Measurements from ENCODE around the gene SPATA31C1. TPM values are rescaled to one million over a fixed set of nuclear protein-coding genes. Genes with fewer than 3 reads are reported as not detected.
A peak's percentile ranks its signal among the peaks of the same experiment; 100 is the strongest.
"Not testable (repeated sequence)": the region's sequence is repeated elsewhere in the genome, so short reads cannot be mapped to it uniquely, and the experiment has no call there.

The SPATA31C1 gene
- not detected in 2 replicates for total RNA-seq

DNA sequence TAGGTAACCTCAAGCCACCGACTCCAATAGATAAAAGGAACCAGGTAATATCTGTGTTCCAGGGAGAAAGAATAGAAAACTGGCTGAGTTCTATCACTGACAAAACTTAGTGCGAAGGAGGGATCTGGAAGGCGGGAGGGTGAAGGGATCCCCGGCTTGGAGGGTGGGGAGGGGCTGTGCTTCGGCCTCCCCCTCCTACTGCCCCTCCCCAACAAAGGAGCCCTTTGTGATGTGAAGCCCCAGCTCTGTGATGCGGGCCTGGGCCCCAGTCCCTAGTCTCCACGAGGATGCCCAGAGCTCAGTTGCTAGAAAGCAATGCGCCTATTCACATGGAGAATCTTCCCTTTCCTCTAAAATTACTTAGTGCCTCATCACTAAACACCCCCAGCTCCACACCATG lies at the start of gene SPATA31C1:
TSS of gene SPATA31C1 (plus strand) at position 301 of the 400 bp plus-strand sequence.
- DNase-seq (ENCODE audit: extremely low read depth, low read depth, low spot score), result not testable (repeated sequence)

GRCh38 chr9:87868175-87868574 lies 49.6 kb upstream of the SPATA31C1 start:
- DNase-seq (ENCODE audit: extremely low read depth, low read depth, low spot score), result no peak

DNA sequence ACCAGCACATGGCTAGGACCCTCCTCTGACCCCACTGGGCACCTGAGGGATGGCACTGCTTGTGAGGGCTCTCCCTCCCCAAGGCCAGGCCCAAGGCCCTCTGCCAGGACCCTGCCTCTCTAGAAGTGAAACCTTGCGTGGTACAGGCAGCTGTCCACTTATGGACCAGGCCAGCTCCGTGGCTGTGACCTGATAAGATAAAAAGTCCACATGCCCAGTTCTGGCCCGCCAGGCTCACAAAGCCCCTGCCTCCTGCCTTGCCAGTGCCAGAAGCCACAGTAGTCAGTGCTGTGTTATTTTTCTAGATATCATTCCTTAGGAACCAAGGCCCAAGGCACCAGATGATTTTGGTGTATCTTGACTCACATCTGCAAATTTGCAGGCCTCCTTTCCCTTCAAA lies 49.1 kb upstream of the SPATA31C1 start:
- no peak for DNase-seq (ENCODE audit: extremely low read depth, low read depth, low spot score)

- DNase-seq (ENCODE audit: extremely low read depth, low read depth, low spot score), result no peak
Observed at GRCh38 chr9:87869082-87869481, 48.7 kb upstream of the SPATA31C1 start.

GRCh38 chr9:87871425-87872078 lies 46.2 kb upstream of the SPATA31C1 start:
- DNase-seq (ENCODE audit: extremely low read depth, low read depth, low spot score), result no peak

DNA sequence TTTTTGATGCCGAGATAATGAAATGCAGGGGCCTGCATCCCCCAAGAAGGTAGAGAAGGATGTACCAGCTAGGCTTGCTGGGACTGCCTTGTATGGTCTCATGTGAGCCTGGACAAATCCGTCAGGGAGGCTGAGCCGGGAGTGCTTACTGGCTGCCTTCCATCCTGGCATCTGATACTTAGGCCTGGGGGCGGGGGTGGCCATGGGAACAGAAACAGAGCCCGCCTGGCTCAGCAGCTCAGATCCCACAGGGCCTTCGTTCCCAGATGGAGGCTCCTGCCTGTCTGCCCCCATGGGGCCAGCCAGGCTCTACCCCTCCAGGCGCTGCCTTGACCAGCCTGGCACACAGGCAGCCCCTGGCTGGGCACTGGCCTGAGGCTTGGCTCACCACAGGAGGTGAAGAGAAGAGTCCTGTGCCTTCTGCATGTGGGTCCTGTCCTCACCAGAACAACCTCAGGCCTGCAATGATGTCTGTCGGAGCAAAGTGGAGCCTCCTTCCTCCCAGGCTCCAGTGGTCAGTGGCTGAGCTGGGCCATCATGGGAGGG lies 45.6 kb upstream of the SPATA31C1 start:
- no peak for DNase-seq (ENCODE audit: extremely low read depth, low read depth, low spot score)

GRCh38 chr9:87873607-87874303 lies 44.0 kb upstream of the SPATA31C1 start:
- no peak for DNase-seq (ENCODE audit: extremely low read depth, low read depth, low spot score)

- no peak for DNase-seq (ENCODE audit: extremely low read depth, low read depth, low spot score)
Observed at GRCh38 chr9:87874304-87874623, 43.5 kb upstream of the SPATA31C1 start.

- no peak for DNase-seq (ENCODE audit: extremely low read depth, low read depth, low spot score)
Observed at GRCh38 chr9:87875060-87875459, 42.7 kb upstream of the SPATA31C1 start.

- no peak for DNase-seq (ENCODE audit: extremely low read depth, low read depth, low spot score)
Observed at GRCh38 chr9:87875831-87876545, 41.8 kb upstream of the SPATA31C1 start.

- no peak for DNase-seq (ENCODE audit: extremely low read depth, low read depth, low spot score)
Observed at GRCh38 chr9:87876708-87877107, 41.1 kb upstream of the SPATA31C1 start.

GRCh38 chr9:87878989-87879511 lies 38.7 kb upstream of the SPATA31C1 start:
- no peak for DNase-seq (ENCODE audit: extremely low read depth, low read depth, low spot score)

DNA sequence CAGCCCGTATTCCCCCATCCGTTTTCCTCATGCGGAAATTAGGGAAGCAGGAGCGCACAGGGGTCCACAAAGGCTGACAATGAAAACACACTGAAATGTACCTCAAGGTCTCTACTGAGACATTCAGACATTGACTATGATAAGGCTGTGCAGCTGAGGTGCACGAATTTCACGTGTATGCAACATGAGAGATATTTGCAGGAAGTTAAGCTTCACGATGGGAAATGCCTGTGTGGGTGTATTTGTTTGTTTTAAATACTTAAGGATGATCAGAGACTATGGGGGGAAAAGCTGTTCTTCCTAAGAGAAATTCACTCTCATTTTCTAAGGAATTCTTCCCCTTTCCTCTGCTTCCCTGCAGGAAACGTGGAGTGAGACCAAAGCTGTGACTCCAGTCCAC lies 37.6 kb upstream of the SPATA31C1 start:
- DNase-seq (ENCODE audit: extremely low read depth, low read depth, low spot score), result peak; percentile 10

DNA sequence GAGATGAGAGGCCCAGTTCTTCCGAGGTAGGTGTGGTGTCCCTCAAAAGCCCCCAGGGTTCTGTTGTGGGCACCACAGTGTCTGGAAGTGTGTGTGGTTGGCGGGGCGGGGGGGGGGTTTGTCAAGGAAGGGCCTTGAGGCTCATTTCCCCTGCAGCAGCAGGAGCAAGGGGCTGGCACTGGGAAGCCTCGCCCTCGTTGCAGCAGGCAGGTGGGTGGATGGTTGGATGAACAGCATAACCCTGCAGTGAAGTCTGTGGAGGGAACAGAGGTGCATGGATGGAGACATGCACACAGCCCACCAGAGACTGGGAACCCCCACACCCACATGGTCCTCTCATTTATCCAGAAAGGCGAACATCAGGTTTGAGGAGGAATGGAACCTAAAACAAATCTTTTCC lies 37.1 kb upstream of the SPATA31C1 start:
- DNase-seq (ENCODE audit: extremely low read depth, low read depth, low spot score), result no peak

- no peak for DNase-seq (ENCODE audit: extremely low read depth, low read depth, low spot score)
Observed at GRCh38 chr9:87882627-87883026, 35.1 kb upstream of the SPATA31C1 start, which contains the start of gene SPATA31E1. Gene SPATA31E1 (plus strand): TSS chr9:87882877. CDS start chr9:87882892, 15 bp downstream.

DNA sequence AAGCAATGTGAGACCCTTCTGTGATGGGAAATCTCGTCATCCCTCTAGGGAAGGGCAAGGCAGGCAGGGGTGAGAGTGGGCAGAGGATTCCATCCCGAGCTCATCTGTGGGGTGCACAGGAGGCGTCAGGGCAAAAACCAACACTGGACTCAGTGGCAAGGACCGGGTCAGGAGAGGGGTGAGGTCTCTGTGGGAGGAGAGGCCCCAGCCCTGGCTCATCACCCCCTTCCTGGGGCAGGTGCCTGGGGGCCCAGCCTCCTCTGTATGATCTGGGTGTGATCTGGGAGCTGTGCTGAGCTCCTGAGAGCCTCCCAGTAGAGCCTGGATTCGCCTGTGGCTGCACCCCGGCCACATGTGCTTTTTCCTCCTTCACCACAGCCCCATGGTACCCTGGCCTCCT lies 34.5 kb upstream of the SPATA31C1 start:
- DNase-seq (ENCODE audit: extremely low read depth, low read depth, low spot score), result no peak

GRCh38 chr9:87883990-87884389 lies 33.8 kb upstream of the SPATA31C1 start:
- no peak for DNase-seq (ENCODE audit: extremely low read depth, low read depth, low spot score)

DNA sequence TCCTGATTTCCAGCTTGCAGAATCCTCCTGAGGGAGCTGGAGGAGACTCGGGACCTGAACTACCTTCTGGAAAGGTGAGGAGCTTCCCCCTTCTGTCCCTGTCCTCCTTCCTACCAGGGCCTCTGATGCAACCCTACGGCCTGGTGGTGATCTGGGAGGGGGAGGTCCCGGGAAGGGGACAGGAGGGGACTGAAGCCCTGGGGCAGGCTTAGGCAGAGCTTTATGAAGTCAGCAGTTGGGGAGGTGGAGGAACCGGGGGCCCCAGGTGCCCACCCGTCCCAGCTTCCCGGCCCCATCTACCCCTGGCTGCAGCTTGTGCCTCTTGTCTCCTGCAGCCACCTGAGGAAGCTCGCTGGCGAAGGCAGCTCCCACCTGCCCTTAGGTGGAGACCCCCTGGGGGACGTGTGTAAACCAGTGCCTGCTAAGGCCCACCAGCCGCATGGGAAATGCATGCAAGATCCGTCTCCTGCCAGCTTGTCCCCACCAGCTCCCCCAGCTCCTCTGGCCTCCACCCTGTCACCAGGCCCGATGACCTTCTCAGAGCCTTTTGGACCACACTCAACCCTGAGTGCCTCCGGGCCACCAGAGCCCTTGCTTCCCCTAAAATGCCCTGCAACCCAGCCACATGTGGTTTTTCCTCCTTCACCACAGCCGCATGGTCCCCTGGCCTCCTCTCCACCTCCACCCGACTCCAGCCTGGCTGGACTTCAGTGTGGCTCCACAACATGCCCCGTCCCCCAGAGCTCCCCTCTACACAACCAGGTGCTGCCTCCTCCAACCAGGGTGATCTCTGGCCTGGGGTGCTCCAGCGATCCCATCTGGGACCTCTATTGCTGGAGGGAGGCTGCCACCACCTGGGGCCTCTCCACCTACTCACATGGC lies 32.9 kb upstream of the SPATA31C1 start:
- no peak for DNase-seq (ENCODE audit: extremely low read depth, low read depth, low spot score)

- DNase-seq (ENCODE audit: extremely low read depth, low read depth, low spot score), result no peak
Observed at GRCh38 chr9:87885484-87886189, 32.1 kb upstream of the SPATA31C1 start.

Measured in glomerular endothelial cell (primary cell).